Caco-2 (cell line): ENCODE data around the gene CADPS2. TPM values are rescaled to one million over a fixed set of nuclear protein-coding genes. Genes with fewer than 3 reads are reported as not detected.

Experiments used
- BruUV-seq: library from RNA; stranded (reverse); fragments of 400-500 nt; replicated peaks from 2 replicates; lab custom pipeline; 2021; lab: Mats Ljungman, UMichigan
- CTCF ChIA-PET: fragments of 300-600 bp; sonication (Branson Sonifier 250); formaldehyde crosslinking; loops from one replicate; lab custom pipeline; 2022; ENCODE audit warnings: antibody characterized with exemption; lab: Charles Lee
- POLR2A ChIA-PET: fragments of 300-600 bp; sonication (Branson Sonifier 250); formaldehyde crosslinking; loops from one replicate; lab custom pipeline; 2022; ENCODE audit warnings: antibody characterized with exemption; lab: Charles Lee
- DNase-seq, 2 experiments: peaks; one replicate each; pipeline versions ENCODE4 v3.0.0 to v3.0.0-alpha.2; 2020 to 2022
- H3K27me3 ChIP-seq: replicated peaks from 2 replicates; pipeline ENCODE4 v1.6.0; 2011; ENCODE audit warnings: low read length; ENCODE audit not compliant: control insufficient read depth, insufficient read depth
- H3K36me3 ChIP-seq: 2 replicates; pipeline ENCODE4 v1.5.1; 2011; ENCODE audit warnings: low read length; ENCODE audit not compliant: control insufficient read depth, insufficient read depth
- H3K4me1 ChIP-seq: fragments of 250-450 bp; sonication (Bioruptor Pico); 2 replicates; pipeline ENCODE4 v1.5.1; 2020; ENCODE audit warnings: mild to moderate bottlenecking
- H3K4me3 ChIP-seq: 2 replicates; pipeline ENCODE4 v1.5.1; 2011; ENCODE audit warnings: low read depth, mild to moderate bottlenecking, control low read depth, low read length
- H3K9me3 ChIP-seq: fragments of 250-450 bp; sonication (Bioruptor Pico); 2 replicates; pipeline ENCODE4 v1.5.1; 2020; ENCODE audit warnings: mild to moderate bottlenecking, moderate library complexity
- H3K27ac Mint-ChIP-seq: one replicate; pipeline ENCODE4 v1.8.0; 2022; ENCODE audit warnings: mixed read lengths; ENCODE audit not compliant: unreplicated experiment
- H3K27me3 Mint-ChIP-seq: one replicate; pipeline ENCODE4 v1.8.0; 2022; ENCODE audit warnings: mixed read lengths; ENCODE audit not compliant: insufficient read depth, unreplicated experiment
- H3K36me3 Mint-ChIP-seq: one replicate; pipeline ENCODE4 v1.8.0; 2022; ENCODE audit warnings: mild to moderate bottlenecking, mixed read lengths; ENCODE audit not compliant: insufficient read depth, unreplicated experiment
- H3K4me1 Mint-ChIP-seq: one replicate; pipeline ENCODE4 v1.8.0; 2022; ENCODE audit warnings: low read depth, mixed read lengths; ENCODE audit not compliant: unreplicated experiment
- H3K4me3 Mint-ChIP-seq: one replicate; pipeline ENCODE4 v1.8.0; 2022; ENCODE audit warnings: mild to moderate bottlenecking, moderate library complexity, mixed read lengths; ENCODE audit not compliant: unreplicated experiment
- H3K9me3 Mint-ChIP-seq: one replicate; pipeline ENCODE4 v1.8.0; 2022; ENCODE audit warnings: mixed read lengths; ENCODE audit not compliant: unreplicated experiment
- CTCF ChIP-seq, 2 experiments: fragments of 200-600 bp in 1 of 2; IDR thresholded peaks; 1 replicate in 1 of 2; 2 replicates in 1 of 2; pipeline versions ENCODE4 v1.5.1 to v1.8.0; 2011 to 2022; ENCODE audit warnings: antibody characterized with exemption in 1 of 2, control low read depth in 1 of 2, inconsistent platforms in 1 of 2, low read depth in 1 of 2, low read length in 1 of 2, mild to moderate bottlenecking in 1 of 2, moderate library complexity in 1 of 2; ENCODE audit not compliant: insufficient read depth in 1 of 2, severe bottlenecking in 1 of 2, unreplicated experiment in 1 of 2
- intact Hi-C: fragments of 100-400 bp; cut with micrococcal nuclease; formaldehyde crosslinking; loops from one replicate; pipeline ENCODE4 v1.10.0; 2022; ENCODE audit not compliant: unreplicated experiment
- total RNA-seq: library from RNA; stranded (reverse); gene quantifications from 2 replicates; pipeline ENCODE4 v1.2.3, GENCODE V29; 2022

CADPS2 gene
- total RNA-seq, 1 experiment from 2014 or later, result 2.7 TPM

GRCh38 chr7:122485856-122486255 is 400.4 kb downstream of the CADPS2 start:
- H3K27ac Mint-ChIP-seq, result no peak overlapping the region
- intact Hi-C loops, result no loop called here
- no peaks in the 10 kb centered on the region for H3K4me1 Mint-ChIP-seq
- H3K36me3 Mint-ChIP-seq, result no peaks in the 10 kb centered on the region
- TF ChIP-seq CTCF (IDR thresholded peaks at IDR 0.05; ENCODE audit: insufficient read depth in 1 of 2, low read depth in 1 of 2, low read length in 1 of 2, severe bottlenecking in 1 of 2, unreplicated experiment in 1 of 2), result no peak
- CTCF ChIA-PET, result no interaction called here
- Histone ChIP-seq H3K4me3 (no peak overlapping the region), H3K27me3 (no peaks in the 10 kb centered on the region), H3K9me3 (no peaks in the 10 kb centered on the region), H3K36me3 (no peaks in the 10 kb centered on the region), H3K4me1 (no peaks in the 10 kb centered on the region)
- no peaks in the 10 kb centered on the region for H3K9me3 Mint-ChIP-seq
- POLR2A ChIA-PET, result no interaction called here
- no peak for DNase-seq
- no peak overlapping the region for H3K4me3 Mint-ChIP-seq
- H3K27me3 Mint-ChIP-seq, result peaks cover 2% of the 10 kb centered on the region
- BruUV-seq, result no TSS peak

GRCh38 chr7:122482212-122482611 is 404.0 kb downstream of the CADPS2 start:
- Mint-ChIP-seq H3K4me3 (no peak overlapping the region), H3K27me3 (no peaks in the 10 kb centered on the region), H3K36me3 (no peaks in the 10 kb centered on the region), H3K9me3 (no peaks in the 10 kb centered on the region), H3K4me1 (no peaks in the 10 kb centered on the region), H3K27ac (no peak overlapping the region)
- no peaks in the 10 kb centered on the region for H3K9me3 ChIP-seq
- ChIA-PET POLR2A (no interaction called here), CTCF (no interaction called here)
- intact Hi-C loops, result no loop called here
- H3K27me3 ChIP-seq, result no peaks in the 10 kb centered on the region
- no peak for DNase-seq
- no TSS peak for BruUV-seq
- H3K4me3 ChIP-seq, result no peak overlapping the region
- no peak for TF ChIP-seq CTCF (IDR thresholded peaks at IDR 0.05; ENCODE audit: insufficient read depth in 1 of 2, low read depth in 1 of 2, low read length in 1 of 2, severe bottlenecking in 1 of 2, unreplicated experiment in 1 of 2)
- no peaks in the 10 kb centered on the region for H3K36me3 ChIP-seq
- H3K4me1 ChIP-seq, result no peaks in the 10 kb centered on the region

GRCh38 chr7:122470859-122471258 is 415.4 kb downstream of the CADPS2 start:
- BruUV-seq, result no TSS peak
- no peaks in the 10 kb centered on the region for H3K36me3 Mint-ChIP-seq
- Histone ChIP-seq H3K4me3 (no peak overlapping the region), H3K4me1 (no peaks in the 10 kb centered on the region), H3K27me3 (no peaks in the 10 kb centered on the region), H3K36me3 (no peaks in the 10 kb centered on the region), H3K9me3 (no peaks in the 10 kb centered on the region)
- DNase-seq, result no peak
- H3K9me3 Mint-ChIP-seq, result no peaks in the 10 kb centered on the region
- peaks cover 6% of the 10 kb centered on the region for H3K27me3 Mint-ChIP-seq
- intact Hi-C loops, result no loop called here
- H3K4me3 Mint-ChIP-seq, result no peak overlapping the region
- ChIA-PET CTCF (no interaction called here), POLR2A (no interaction called here)
- no peaks in the 10 kb centered on the region for H3K4me1 Mint-ChIP-seq
- no peak for TF ChIP-seq CTCF (IDR thresholded peaks at IDR 0.05; ENCODE audit: insufficient read depth in 1 of 2, low read depth in 1 of 2, low read length in 1 of 2, severe bottlenecking in 1 of 2, unreplicated experiment in 1 of 2)
- no peak overlapping the region for H3K27ac Mint-ChIP-seq
